ENCODE results near the gene ZBTB20.

Gene ZBTB20

DNA sequence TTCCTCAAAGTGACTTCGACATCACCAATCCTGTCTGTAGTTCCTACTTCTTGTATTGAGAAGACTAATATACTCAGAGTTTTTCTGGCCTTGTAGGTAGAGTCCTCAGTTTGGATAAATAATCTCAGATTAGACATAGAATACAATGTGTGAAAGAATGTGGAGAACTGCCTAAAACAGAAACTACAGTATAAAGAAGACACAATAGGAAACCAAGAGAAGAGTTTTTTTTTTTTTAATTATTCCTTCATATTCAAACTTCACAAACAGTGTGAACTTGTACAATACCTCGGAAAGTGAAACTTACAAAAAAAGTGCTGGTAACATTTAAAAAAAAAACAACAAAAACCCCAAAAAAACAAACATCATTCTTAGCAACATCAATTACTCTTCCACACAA lies 832.8 kb downstream of the ZBTB20 start:
- CTCF ChIA-PET = no interaction called here
- POLR2A ChIA-PET = no interaction called here
- H3K4me3 ChIP-seq (ENCODE audit: low read depth, low read length) = no peak overlapping the region
- TF ChIP-seq, protein P1, sequence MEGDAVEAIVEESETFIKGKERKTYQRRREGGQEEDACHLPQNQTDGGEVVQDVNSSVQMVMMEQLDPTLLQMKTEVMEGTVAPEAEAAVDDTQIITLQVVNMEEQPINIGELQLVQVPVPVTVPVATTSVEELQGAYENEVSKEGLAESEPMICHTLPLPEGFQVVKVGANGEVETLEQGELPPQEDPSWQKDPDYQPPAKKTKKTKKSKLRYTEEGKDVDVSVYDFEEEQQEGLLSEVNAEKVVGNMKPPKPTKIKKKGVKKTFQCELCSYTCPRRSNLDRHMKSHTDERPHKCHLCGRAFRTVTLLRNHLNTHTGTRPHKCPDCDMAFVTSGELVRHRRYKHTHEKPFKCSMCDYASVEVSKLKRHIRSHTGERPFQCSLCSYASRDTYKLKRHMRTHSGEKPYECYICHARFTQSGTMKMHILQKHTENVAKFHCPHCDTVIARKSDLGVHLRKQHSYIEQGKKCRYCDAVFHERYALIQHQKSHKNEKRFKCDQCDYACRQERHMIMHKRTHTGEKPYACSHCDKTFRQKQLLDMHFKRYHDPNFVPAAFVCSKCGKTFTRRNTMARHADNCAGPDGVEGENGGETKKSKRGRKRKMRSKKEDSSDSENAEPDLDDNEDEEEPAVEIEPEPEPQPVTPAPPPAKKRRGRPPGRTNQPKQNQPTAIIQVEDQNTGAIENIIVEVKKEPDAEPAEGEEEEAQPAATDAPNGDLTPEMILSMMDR (IDR thresholded peaks at IDR 0.05; ENCODE audit: insufficient read depth, low read length, missing control alignments) = no peak
- no peak for DNase-seq (ENCODE audit: low read depth, low spot score)

DNA sequence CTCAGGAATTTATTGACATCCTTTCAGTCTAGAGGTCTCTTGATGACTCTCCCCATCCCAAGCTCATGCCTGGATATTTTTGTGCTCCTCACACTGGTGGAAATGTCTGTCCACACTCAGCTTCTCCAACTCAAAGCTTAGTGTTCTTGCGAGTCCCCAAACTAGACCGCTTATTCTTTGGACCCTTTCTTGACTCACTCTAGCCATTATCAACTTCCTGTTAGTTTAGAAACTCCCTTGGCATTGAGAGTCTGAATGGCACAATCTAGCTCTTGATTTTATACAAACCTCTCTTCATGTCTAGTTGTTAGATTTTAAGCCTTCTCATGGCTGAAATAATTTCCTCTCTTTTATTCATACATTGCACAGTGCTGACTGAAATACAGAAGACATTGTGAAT lies 833.7 kb downstream of the ZBTB20 start:
- H3K4me3 ChIP-seq (ENCODE audit: low read depth, low read length) = no peak overlapping the region
- ChIA-PET POLR2A (no interaction called here), CTCF (interaction anchor here (0.6 to 0.8 kb wide), 2 partner anchors 20 to 23 kb away, joined by 4 read pairs; no protein-coding TSS in a partner anchor)
- TF ChIP-seq, protein P1 (IDR thresholded peaks at IDR 0.05; ENCODE audit: insufficient read depth, low read length, missing control alignments) = no peak
- no peak for DNase-seq (ENCODE audit: low read depth, low spot score)

DNA sequence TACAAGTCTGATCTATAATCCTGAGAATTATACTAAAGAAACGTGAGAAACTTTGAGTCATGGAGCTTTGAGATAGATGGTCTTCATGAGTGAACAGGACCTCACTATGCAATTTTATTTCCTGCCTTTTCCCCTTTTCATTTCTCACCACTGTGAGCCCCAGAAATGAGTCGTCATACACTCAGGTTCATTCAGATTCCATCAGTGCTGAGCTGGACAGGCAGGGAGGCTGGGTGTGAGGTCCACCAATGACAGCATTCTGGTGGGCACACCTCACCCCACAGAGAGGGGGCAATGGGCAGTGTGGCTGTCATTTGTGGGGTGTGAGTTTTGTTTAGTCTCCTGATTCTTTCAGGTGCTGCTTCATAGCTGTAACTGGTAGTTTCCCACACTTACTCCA lies 836.4 kb downstream of the ZBTB20 start:
- no peak for DNase-seq (ENCODE audit: low read depth, low spot score)
- no peak overlapping the region for H3K4me3 ChIP-seq (ENCODE audit: low read depth, low read length)
- TF ChIP-seq, protein P1 (IDR thresholded peaks at IDR 0.05; ENCODE audit: insufficient read depth, low read length, missing control alignments) = no peak
- CTCF ChIA-PET = interaction anchor here (0.9 to 1.2 kb wide), 2 partner anchors 25 to 573 kb away, joined by 3 read pairs; no protein-coding TSS in a partner anchor
- POLR2A ChIA-PET = no interaction called here

DNA sequence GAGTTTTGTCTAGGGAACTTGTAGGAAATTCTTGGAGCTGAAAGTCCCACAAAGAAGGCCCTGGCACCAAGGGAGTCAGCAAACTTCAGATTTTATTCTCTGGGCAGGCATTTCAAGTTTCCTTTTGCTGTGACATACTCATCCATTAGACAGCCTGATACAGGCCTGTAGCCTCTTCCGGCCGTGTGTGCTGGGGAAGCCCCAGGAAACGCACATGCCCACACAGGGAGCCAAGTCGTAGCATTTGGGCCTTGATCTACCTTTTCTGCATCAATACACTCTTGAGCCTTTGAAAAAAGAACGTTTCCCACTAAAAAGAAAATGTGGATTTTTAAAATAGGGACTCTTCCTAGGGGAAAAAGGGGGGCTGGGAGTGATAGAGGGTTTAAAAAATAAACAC lies 838.3 kb downstream of the ZBTB20 start:
- TF ChIP-seq, protein P1 (IDR thresholded peaks at IDR 0.05; ENCODE audit: insufficient read depth, low read length, missing control alignments) = no peak
- ChIA-PET CTCF (interaction anchor here (1.0 kb wide), 1 partner anchor 18 kb away, joined by 4 read pairs; no protein-coding TSS in a partner anchor), POLR2A (no interaction called here)
- no peak overlapping the region for H3K4me3 ChIP-seq (ENCODE audit: low read depth, low read length)
- no peak for DNase-seq (ENCODE audit: low read depth, low spot score)

DNA sequence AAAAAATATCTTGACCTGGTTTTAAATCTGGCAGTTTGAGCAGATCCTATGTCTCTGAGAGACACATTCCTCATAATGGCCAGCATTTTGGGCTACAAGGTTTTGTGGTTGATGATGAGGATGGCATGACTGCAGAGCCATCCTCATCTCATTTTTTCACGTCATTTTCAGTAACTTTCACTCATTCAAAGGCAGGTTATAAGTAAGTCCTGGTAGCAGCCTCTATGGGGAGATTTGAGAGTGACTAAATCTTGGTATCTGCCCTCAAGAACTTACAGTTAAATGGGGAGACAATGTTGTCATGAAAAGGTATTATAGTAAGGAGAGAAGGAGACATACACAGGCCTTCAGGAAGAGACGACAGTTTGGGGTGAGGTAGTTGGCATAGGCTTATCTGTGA lies 838.7 kb downstream of the ZBTB20 start:
- CTCF ChIA-PET = no interaction called here
- DNase-seq (ENCODE audit: low read depth, low spot score) = no peak
- POLR2A ChIA-PET = no interaction called here

DNA sequence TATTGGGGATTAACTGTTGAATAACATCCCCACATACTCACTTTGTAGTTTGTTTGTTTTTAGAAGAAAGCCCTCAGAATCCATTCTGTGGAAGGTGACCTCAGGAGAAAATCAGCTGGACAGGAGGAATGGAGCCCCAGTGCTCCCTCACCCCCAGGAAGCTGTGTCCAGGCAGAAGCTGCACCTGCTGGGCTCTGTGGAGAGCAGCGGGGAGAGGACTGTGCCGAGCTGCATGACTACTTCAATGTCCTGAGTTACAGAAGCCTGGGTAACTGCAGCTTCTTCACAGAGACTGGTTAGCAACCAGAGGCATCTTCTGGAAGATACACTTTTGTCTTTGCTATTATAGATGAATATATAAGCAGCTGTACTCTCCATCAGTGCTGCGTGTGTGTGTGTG lies 839.3 kb downstream of the ZBTB20 start:
- TF ChIP-seq, protein P1 (IDR thresholded peaks at IDR 0.05; ENCODE audit: insufficient read depth, low read length, missing control alignments) = no peak
- DNase-seq (ENCODE audit: low read depth, low spot score) = no peak

More for the DNA sequence above, 838.7 kb downstream of the ZBTB20 start:
- H3K4me3 ChIP-seq (ENCODE audit: low read depth, low read length) = no peak overlapping the region
- TF ChIP-seq, protein P1 (IDR thresholded peaks at IDR 0.05; ENCODE audit: insufficient read depth, low read length, missing control alignments) = no peak

More for the DNA sequence above, 839.3 kb downstream of the ZBTB20 start:
- CTCF ChIA-PET = interaction anchor here (3.6 kb wide), 1 partner anchor 16 kb away, joined by 16 read pairs; no protein-coding TSS in a partner anchor
- H3K4me3 ChIP-seq (ENCODE audit: low read depth, low read length) = no peak overlapping the region
- POLR2A ChIA-PET = no interaction called here

Data from AG04449 (cell line).